ENCODE results near the gene SNORC.

GRCh38 chr2:232865165-232865564 lies 4.9 kb upstream of the SNORC start:
- TF ChIP-seq RELA (IDR thresholded peaks at IDR 0.05; ENCODE audit: borderline replicate concordance, partially characterized antibody) (no peak), EZH2 (IDR thresholded peaks at IDR 0.05; ENCODE audit: borderline replicate concordance, control insufficient read depth, low read depth, low read length) (no peak), CTCF (IDR thresholded peaks at IDR 0.05 in 2 of 3, conservative IDR thresholded peaks at IDR 0.05 in 1 of 3; ENCODE audit: control insufficient read depth in 2 of 3, extremely low read depth in 1 of 3, insufficient read depth in 1 of 3, low read depth in 3 of 3, low read length in 3 of 3) (no peak), PKNOX1 (IDR thresholded peaks at IDR 0.05) (no peak), POLR2A (IDR thresholded peaks at IDR 0.05; ENCODE audit: low read depth, low read length) (no peak)
- TF ChIP-seq, protein P1, sequence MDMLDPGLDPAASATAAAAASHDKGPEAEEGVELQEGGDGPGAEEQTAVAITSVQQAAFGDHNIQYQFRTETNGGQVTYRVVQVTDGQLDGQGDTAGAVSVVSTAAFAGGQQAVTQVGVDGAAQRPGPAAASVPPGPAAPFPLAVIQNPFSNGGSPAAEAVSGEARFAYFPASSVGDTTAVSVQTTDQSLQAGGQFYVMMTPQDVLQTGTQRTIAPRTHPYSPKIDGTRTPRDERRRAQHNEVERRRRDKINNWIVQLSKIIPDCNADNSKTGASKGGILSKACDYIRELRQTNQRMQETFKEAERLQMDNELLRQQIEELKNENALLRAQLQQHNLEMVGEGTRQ (IDR thresholded peaks at IDR 0.05; ENCODE audit: borderline replicate concordance, low read depth, low read length), result no peak

Data from GM12878 (cell line).